Stimulated activated CD4-positive, alpha-beta T cell treated with anti-CD3 and anti-CD28 coated beads, Interleukin-15, amount 100 ng/mL, for 1 hour (primary cell): ENCODE data around the gene TMEM190.
A peak's percentile ranks its signal among the peaks of the same experiment; 100 is the strongest.
"Not testable (repeated sequence)": the region's sequence is repeated elsewhere in the genome, so short reads cannot be mapped to it uniquely, and the experiment has no call there.

Source experiments
- DNase-seq, 2 donors: peaks; one replicate each; pipeline ENCODE4 v3.0.0-alpha.2; 2020; ENCODE audit warnings: low read depth in 1 of 2, low spot score in 1 of 2

TMEM190 gene

DNA sequence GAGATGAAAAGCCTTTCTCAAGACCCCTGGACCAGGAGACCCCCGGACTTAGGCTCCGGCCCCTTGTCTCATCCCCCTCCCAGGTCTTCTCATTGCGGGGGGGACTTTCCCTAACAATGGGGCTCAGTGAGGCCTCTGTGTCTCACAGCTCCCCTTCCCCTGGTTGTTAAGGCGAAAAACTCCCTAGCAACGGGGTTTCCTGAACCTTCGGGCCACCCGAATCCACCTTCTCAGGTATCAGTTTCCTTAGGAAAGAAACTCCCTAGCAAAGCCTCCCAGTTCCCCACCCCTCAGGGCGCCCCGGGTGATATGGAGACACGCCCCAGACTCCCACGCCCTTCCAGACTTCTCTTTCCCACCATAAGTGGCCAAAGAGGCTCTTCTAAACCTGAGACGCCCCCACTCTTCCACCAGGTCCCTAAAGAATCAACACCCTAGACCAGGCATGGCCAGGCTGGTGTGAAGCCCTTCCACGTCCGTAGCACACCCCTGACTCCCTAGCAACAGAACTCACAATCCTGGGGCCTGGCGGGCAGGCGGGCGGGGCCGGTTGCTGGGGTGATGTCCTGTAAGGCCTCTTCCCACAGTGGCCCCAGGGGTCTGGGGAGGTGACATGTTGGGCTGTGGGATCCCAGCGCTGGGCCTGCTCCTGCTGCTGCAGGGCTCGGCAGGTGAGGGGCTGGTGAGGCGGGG, at the start of gene TMEM190:
TMEM190 (plus strand) TSS at position 586 of the 693 bp plus-strand sequence; CDS start at position 614, 28 bp downstream.
- DNase-seq: no peak

DNA sequence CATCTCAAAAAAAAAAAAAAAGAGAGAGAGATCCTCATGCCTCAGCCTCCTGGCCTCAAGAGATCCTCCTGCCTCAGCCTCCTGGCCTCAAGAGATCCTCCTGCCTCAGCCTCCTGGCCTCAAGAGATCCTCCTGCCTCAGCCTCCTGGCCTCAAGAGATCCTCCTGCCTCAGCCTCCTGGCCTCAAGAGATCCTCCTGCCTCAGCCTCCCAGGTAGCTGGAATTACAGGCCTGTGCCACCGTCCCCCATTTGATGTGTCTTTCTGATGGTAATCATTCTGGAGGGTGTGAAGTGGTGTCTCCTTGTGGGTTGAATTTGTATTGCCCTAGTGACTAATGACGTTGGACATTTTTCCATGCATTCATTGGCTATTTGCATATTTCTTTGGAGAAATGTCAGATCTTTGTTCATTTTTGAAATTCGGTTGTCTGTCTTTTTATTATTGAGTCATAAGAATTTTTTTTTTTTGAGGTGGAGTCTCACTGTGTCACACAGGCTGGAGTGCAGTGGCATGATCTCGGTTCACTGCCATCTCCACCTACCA, 47.8 kb upstream of the TMEM190 start:
- not testable (repeated sequence) for DNase-seq

DNA sequence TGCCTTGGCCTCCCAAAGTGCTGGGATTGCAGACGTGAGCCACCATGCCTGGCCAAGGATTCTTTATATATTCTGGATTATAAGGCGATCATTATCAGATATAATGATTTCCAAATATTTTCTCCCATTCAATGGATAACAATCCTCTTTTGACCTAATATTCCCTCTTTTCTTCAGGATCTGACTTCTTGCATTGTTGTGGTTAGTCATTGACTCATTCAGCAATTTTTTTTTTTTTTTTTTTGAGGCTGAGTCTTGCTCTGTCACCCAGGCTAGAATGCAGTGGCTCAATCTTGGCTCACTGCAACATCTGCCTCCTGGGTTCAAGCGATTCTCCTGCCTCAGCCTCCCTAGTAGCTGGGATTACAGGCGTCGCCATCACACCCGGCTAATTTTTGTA, 46.8 kb upstream of the TMEM190 start:
- not testable (repeated sequence) for DNase-seq

DNA sequence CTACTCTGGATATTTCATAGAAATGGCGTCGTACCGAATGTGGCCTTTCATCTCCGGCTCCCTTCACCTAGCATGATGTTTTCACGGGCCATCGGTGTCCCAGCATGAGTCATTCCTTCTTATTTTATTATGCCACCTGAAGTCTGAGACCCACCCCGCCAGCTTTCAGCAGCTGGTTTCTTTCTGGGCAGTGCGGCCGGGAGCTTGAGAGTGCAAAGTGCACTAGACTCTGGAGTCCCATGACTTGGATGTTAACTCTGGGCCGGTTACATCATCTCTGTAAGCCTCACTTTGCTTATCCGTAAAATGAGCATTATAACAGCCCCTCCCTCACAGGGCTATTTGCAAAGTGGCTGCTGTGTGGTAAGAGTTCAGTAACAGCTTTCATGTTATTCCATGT, 42.8 kb upstream of the TMEM190 start:
- no peak for DNase-seq

DNA sequence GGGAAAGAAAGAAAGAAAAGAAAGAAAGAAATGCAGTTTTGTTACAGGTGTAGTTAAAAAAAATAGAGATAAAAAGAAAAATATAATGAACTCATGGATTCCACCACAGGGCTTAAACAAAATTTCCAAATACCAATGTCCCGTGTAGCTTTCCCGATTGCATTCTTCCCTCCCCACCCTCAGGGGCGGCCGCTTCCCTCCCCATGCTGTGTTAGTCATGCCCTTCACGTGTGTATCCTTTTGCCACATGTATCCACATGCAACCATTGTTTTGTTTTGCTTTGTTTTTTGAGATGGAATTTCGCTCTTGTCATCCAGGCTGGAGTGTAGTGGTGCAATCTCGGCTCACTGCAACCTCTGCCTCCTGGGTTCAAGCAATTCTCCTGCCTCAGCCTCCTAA, 40.5 kb upstream of the TMEM190 start:
- no peak for DNase-seq

- peak; percentile 100 for DNase-seq
These were observed 37.3 kb upstream of the TMEM190 start, which contains the start of gene KMT5C for GRCh38 chr19:55339105-55339888. Gene KMT5C, plus strand, starts transcription at chr19:55339876. Its CDS starts 2,061 bp downstream, at chr19:55341937.

- DNase-seq: no peak
These were observed 36.5 kb upstream of the TMEM190 start for GRCh38 chr19:55339889-55340783.

DNA sequence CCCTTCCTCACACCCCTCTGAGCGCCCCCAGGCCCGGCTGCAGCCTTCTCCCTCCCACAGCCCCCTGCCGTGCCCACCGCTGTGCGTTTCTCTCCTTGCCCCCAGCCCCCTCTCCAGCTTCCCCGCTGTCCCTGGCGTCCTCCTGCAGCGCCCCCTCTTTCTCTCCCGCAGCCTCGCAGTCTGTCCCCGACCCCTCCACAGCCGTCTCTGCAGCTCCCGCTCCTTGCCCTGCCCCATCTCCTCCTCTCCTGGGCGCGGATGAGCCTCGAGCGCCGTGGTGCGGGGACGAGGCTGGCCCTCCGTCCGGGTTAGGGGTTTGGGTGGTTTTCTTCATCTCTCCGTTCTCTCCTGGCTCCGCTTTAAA, 35.9 kb upstream of the TMEM190 start:
- DNase-seq: no peak

- peak in 1 of 2 donors; percentile 44 for DNase-seq
These were observed 35.4 kb upstream of the TMEM190 start for GRCh38 chr19:55341171-55341588.

GRCh38 chr19:55341595-55342531, 34.8 kb upstream of the TMEM190 start:
- no peak for DNase-seq

GRCh38 chr19:55344444-55344843, 32.2 kb upstream of the TMEM190 start:
- DNase-seq: no peak

- DNase-seq: no peak
These were observed 31.4 kb upstream of the TMEM190 start for GRCh38 chr19:55345101-55345817.

GRCh38 chr19:55345818-55346724, 30.6 kb upstream of the TMEM190 start:
- DNase-seq: no peak

GRCh38 chr19:55346725-55347441, 29.7 kb upstream of the TMEM190 start:
- no peak for DNase-seq

GRCh38 chr19:55347442-55348009, 29.1 kb upstream of the TMEM190 start:
- DNase-seq: no peak

- no peak for DNase-seq
These were observed 28.1 kb upstream of the TMEM190 start for GRCh38 chr19:55348317-55349034.
